Neural crest cell (in vitro differentiated cells): ENCODE measurements around the gene PACS1. TPM values are rescaled to one million over a fixed set of nuclear protein-coding genes. Genes with fewer than 3 reads are reported as not detected.
A peak's percentile ranks its signal among the peaks of the same experiment; 100 is the strongest.
"Not testable (repeated sequence)": the region's sequence is repeated elsewhere in the genome, so short reads cannot be mapped to it uniquely, and the experiment has no call there.

Source experiments
- DNase-seq: peaks from one replicate; pipeline ENCODE4 v3.0.0; 2021; ENCODE audit warnings: low read depth, mixed read lengths, low spot score
- H3K27ac Mint-ChIP-seq: one replicate; pipeline ENCODE4 v1.8.0; 2021; ENCODE audit warnings: mild to moderate bottlenecking, mixed read lengths; ENCODE audit not compliant: unreplicated experiment
- H3K27me3 Mint-ChIP-seq: 2 replicates; pipeline ENCODE4 v1.8.0; 2021; ENCODE audit warnings: low read depth, mild to moderate bottlenecking, mixed read lengths
- H3K36me3 Mint-ChIP-seq: 2 replicates; pipeline ENCODE4 v1.8.0; 2021; ENCODE audit warnings: low read depth, mild to moderate bottlenecking, mixed read lengths
- H3K4me1 Mint-ChIP-seq: 2 replicates; pipeline ENCODE4 v1.8.0; 2021; ENCODE audit warnings: mixed read lengths
- H3K4me3 Mint-ChIP-seq: one replicate; pipeline ENCODE4 v1.8.0; 2021; ENCODE audit warnings: mild to moderate bottlenecking, mixed read lengths
- H3K9me3 Mint-ChIP-seq: 2 replicates; pipeline ENCODE4 v1.8.0; 2021; ENCODE audit warnings: mixed read lengths
- CTCF ChIP-seq: fragments of 200-600 bp; sonication (generic); conservative IDR thresholded peaks from 2 replicates; pipeline ENCODE4 v1.5.0; 2021; ENCODE audit warnings: antibody characterized with exemption, mild to moderate bottlenecking
- long read RNA-seq: library from polyadenylated mRNA; unstranded; transcript quantifications from one replicate; pipeline ENCODE4 v2.0.0, GENCODE V29; 2020
- total RNA-seq: library from RNA; stranded (reverse); gene quantifications from 2 replicates; pipeline ENCODE4 v1.2.1, GENCODE V29; 2021

The PACS1 gene
- 47.9 and 54.3 TPM in 2 replicates for total RNA-seq
- long read RNA-seq, partial matches to known transcripts: 2 of 2 reads
- long read RNA-seq, other reads (novel, unspliced or antisense): 0 of 2 reads

- Mint-ChIP-seq H3K9me3 (no peaks in the 10 kb centered on the region), H3K27ac (peak within 1 kb of the TSS; percentile 78), H3K4me3 (peak within 1 kb of the TSS; percentile 98), H3K27me3 (peaks cover 6% of the 10 kb centered on the region), H3K4me1 (peaks cover 27% of the 10 kb centered on the region), H3K36me3 (peaks cover 31% of the 10 kb centered on the region)
- peak; percentile 53 for DNase-seq
- no peak for TF ChIP-seq CTCF
Measured at GRCh38 chr11:66069715-66070603, at the start of gene PACS1. PACS1 (plus strand) TSS chr11:66070272; CDS start chr11:66070487, 215 bp downstream.

DNA sequence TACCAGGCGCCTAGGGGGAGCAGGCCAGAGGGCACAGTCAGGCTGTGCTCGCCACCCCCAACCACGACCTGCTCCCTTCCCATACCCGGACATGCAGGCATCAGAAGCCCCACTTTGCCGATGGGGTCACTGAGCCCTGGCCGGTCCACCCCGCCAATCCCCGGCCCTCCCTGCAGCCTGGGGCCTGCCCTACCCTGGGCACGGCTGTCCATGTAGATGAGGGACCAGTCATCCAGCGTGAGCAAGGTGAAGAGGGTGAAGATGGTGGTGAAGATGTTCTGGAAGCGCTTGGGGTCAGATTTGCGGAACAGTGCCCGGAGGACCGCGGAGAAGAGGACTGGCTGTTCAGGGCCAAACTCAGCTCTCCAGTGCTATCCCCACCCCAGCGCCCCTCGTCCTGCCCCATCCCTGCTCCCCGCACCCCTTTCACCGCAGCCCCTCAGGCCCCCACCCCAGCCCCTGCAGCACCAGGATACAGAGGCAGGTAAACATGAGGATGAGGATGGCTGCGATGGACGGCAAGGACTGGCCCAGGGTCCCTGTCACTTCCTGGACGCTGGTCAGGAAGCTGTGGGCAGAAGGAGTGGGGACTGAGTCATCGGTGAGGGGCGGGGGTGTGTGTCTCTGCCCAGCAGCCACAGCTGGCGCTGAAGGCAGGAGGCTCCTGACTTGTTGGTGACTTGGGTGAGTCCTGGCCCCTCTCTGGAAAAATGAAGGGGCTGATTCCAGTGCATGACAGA, 49.3 kb upstream of the PACS1 start:
- DNase-seq: no peak
- no peak overlapping the region for H3K27ac Mint-ChIP-seq
- H3K4me3 Mint-ChIP-seq: no peak overlapping the region
- no peaks in the 10 kb centered on the region for H3K9me3 Mint-ChIP-seq
- H3K4me1 Mint-ChIP-seq: peaks cover 4% of the 10 kb centered on the region
- peaks cover 9% of the 10 kb centered on the region for H3K27me3 Mint-ChIP-seq
- H3K36me3 Mint-ChIP-seq: no peaks in the 10 kb centered on the region
- TF ChIP-seq CTCF: no peak

DNA sequence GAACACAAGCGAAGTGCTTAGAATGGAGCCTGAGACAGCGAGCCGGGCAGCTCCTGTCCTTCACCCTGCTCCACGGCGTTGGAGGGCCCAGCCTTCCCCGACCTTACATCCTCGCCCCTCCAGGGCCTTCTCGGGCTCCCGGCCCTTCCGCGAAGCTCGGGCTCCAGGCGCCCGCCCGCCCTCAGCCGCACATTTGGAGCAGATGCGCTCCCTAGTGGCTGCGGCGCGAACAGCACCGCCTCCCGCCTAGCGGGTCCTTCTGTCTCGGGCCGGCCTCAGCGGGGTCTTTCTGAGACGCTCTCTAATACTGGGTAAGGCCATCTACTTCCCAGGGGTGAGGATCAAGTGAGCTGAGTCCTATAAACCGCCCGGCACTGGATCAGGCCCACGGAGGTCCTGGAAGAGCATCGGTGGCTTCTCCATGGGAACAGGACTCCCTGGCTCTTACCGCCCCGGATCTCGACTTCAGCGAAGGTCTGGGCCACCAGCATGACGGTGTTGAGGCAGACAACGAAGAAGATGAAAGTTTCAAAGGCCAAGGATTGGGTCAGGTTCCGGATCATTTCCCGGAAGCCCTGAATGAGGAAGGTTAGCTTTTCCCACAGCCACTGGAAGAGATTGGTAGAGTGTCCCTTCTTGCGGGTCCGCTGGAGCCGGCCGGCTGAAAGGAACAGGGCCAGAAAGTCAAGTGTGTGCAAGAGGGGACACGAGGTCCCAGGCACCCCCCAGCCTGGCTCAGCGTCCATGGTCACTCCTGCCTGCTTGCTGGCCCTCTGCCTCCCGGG, 47.5 kb upstream of the PACS1 start:
- Mint-ChIP-seq H3K4me1 (peaks cover 4% of the 10 kb centered on the region), H3K27ac (no peak overlapping the region), H3K9me3 (no peaks in the 10 kb centered on the region), H3K36me3 (no peaks in the 10 kb centered on the region), H3K4me3 (no peak overlapping the region), H3K27me3 (peaks cover 9% of the 10 kb centered on the region)
- peak; percentile 96 for DNase-seq
- TF ChIP-seq CTCF: peak; percentile 94

DNA sequence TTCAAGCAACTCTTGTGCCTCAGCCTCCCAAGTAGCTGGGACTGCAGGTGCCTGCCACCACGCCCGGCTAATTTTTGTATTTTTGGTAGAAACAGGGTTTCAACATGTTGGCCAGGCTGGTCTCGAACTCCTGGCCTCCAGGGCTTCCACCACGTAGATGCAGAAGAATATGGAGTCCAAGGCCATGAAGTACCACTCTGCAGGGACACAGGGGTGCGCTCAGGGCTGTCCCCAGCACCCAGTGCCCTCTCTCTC, 47.0 kb upstream of the PACS1 start:
- H3K4me1 Mint-ChIP-seq, H3K27ac Mint-ChIP-seq, H3K36me3 Mint-ChIP-seq, H3K4me3 Mint-ChIP-seq, H3K9me3 Mint-ChIP-seq, DNase-seq: not testable (repeated sequence)
- peaks cover 14% of the 10 kb centered on the region for H3K27me3 Mint-ChIP-seq

- no peak for TF ChIP-seq CTCF
- no peak for DNase-seq
- peaks cover 4% of the 10 kb centered on the region for H3K4me1 Mint-ChIP-seq
- H3K4me3 Mint-ChIP-seq: no peak within 1 kb of the TSS
- no peak within 1 kb of the TSS for H3K27ac Mint-ChIP-seq
- peaks cover 16% of the 10 kb centered on the region for H3K27me3 Mint-ChIP-seq
- H3K9me3 Mint-ChIP-seq: no peaks in the 10 kb centered on the region
- no peaks in the 10 kb centered on the region for H3K36me3 Mint-ChIP-seq
Measured at GRCh38 chr11:66026017-66026529, 44.0 kb upstream of the PACS1 start, which contains the start of gene CATSPER1. CATSPER1 (minus strand) TSS chr11:66026479; CDS start chr11:66026379, 100 bp downstream.
